OCI-LY7 (cell line): ENCODE results near the gene PTPRF.

Experiments used
- EZH2phosphoT487 ChIP-seq: fragments of 200-600 bp; sonication (generic); IDR thresholded peaks from 2 replicates; pipeline ENCODE4 v1.6.1; 2018; ENCODE audit warnings: low read depth, borderline replicate concordance, mild to moderate bottlenecking, mixed run types, antibody characterized with exemption, low read length, moderate library complexity, mixed read lengths
- TF ChIP-seq, protein P1 (sequence below): fragments of 200-600 bp; sonication (generic); conservative IDR thresholded peaks from 2 replicates; pipeline ENCODE4 v1.5.1; 2014; ENCODE audit warnings: mild to moderate bottlenecking, antibody characterized with exemption, low read length, moderate library complexity, mixed read lengths

DNA sequence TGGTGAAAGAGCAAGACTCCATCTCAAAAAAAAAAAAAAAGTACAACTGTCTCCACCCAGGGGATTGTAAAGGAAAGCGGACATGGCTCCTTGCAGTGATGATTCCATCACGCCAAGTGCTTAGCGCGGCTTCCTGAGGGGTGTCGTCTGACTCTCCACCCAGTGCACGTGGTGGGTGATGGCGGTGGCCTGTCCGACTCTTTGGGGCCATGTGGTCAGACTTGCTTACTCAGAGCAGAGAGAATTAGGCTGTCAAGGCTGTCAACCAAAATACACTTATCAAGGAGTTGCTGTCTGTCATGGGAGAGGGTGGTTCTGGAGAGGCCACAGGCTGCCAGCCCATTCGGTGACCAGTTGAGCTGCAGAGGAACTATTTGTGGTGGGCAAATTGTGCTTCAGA is 49.4 kb downstream of the PTPRF start:
- TF ChIP-seq, protein P1, sequence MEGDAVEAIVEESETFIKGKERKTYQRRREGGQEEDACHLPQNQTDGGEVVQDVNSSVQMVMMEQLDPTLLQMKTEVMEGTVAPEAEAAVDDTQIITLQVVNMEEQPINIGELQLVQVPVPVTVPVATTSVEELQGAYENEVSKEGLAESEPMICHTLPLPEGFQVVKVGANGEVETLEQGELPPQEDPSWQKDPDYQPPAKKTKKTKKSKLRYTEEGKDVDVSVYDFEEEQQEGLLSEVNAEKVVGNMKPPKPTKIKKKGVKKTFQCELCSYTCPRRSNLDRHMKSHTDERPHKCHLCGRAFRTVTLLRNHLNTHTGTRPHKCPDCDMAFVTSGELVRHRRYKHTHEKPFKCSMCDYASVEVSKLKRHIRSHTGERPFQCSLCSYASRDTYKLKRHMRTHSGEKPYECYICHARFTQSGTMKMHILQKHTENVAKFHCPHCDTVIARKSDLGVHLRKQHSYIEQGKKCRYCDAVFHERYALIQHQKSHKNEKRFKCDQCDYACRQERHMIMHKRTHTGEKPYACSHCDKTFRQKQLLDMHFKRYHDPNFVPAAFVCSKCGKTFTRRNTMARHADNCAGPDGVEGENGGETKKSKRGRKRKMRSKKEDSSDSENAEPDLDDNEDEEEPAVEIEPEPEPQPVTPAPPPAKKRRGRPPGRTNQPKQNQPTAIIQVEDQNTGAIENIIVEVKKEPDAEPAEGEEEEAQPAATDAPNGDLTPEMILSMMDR: no peak
- TF ChIP-seq EZH2phosphoT487: no peak
